GM19351 (cell line): ENCODE results near the gene ESYT3.
"Not testable (repeated sequence)": the region's sequence is repeated elsewhere in the genome, so short reads cannot be mapped to it uniquely, and the experiment has no call there.

Experiments
- ATAC-seq: cut with Tn5 transposase; IDR thresholded peaks from one replicate; pipeline ENCODE4 v1.9.1; 2021; ENCODE audit warnings: mild to moderate bottlenecking, moderate library complexity; ENCODE audit not compliant: unreplicated experiment

ESYT3 gene

GRCh38 chr3:138484672-138485071 lies 50.3 kb downstream of the ESYT3 start:
- ATAC-seq, result not testable (repeated sequence)

GRCh38 chr3:138486580-138486979 lies 52.2 kb downstream of the ESYT3 start:
- ATAC-seq, result not testable (repeated sequence)

GRCh38 chr3:138491971-138492370 lies 57.6 kb downstream of the ESYT3 start:
- no peak for ATAC-seq

GRCh38 chr3:138492980-138493675 lies 58.7 kb downstream of the ESYT3 start:
- no peak for ATAC-seq

GRCh38 chr3:138493804-138494606 lies 59.6 kb downstream of the ESYT3 start:
- ATAC-seq, result no peak

GRCh38 chr3:138494607-138494929 lies 60.2 kb downstream of the ESYT3 start:
- ATAC-seq, result no peak

GRCh38 chr3:138495638-138496037 lies 61.2 kb downstream of the ESYT3 start:
- ATAC-seq, result not testable (repeated sequence)

GRCh38 chr3:138496436-138496835 lies 62.0 kb downstream of the ESYT3 start:
- no peak for ATAC-seq

- ATAC-seq, result no peak
Measured at GRCh38 chr3:138497021-138497420, 62.6 kb downstream of the ESYT3 start.

GRCh38 chr3:138497851-138498250 lies 63.4 kb downstream of the ESYT3 start:
- no peak for ATAC-seq

- no peak for ATAC-seq
Measured at GRCh38 chr3:138498991-138499390, 64.6 kb downstream of the ESYT3 start.

GRCh38 chr3:138507524-138507923 lies 73.1 kb downstream of the ESYT3 start:
- no peak for ATAC-seq

- no peak for ATAC-seq
Measured at GRCh38 chr3:138509586-138509985, 75.2 kb downstream of the ESYT3 start.

- ATAC-seq, result no peak
Measured at GRCh38 chr3:138511945-138512344, 77.5 kb downstream of the ESYT3 start.

- ATAC-seq, result peak; percentile 95
Measured at GRCh38 chr3:138513090-138513843, 78.9 kb downstream of the ESYT3 start.

GRCh38 chr3:138521445-138521844 lies 87.0 kb downstream of the ESYT3 start:
- not testable (repeated sequence) for ATAC-seq
